ENCODE data around the gene SURF1. TPM values are rescaled to one million over a fixed set of nuclear protein-coding genes. Genes with fewer than 3 reads are reported as not detected.

SURF1 gene
- total RNA-seq, 4 donors from 2014 or later: 50.4 to 86.4 (median 69.2) TPM

DNA sequence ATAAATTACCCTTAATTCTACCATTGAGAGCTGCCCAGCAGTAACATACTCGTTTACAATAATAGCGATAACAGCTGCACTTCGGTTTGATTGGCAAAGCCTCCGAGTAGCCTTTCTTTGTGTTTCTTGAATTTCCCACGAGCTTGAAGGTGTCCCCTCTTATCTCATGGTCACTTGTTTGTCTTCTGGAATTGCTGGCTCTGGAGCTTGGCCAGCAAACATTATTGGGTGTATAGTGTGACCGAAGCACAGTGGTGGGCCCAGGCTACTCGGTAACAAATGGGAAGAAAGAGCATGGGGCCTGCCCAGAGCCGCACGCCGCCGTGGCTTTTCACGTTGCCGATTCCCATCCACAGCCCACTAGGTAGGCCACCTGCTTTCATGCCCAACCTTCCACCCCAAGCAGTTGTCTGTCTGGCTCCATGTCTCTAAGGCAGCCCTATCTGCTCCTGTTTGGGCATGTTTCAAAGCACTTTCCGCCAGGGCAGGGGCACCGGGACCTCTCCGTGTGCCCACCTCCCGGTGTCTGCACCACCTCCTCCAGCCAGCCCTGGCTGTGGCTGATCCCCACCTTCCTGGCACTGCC, 28.5 kb upstream of the SURF1 start:
- intact Hi-C loops (cut with DNase I): no loop called here
- peaks cover 0 to 11% (median 0%) of the 10 kb centered on the region in 4 donors for H3K27me3 ChIP-seq
- no peak overlapping the region for H3K27ac ChIP-seq (replicated peaks in 1 of 4)
- no peaks in the 10 kb centered on the region for H3K4me1 ChIP-seq
- no peak overlapping the region for H3K4me3 ChIP-seq
- no peaks in the 10 kb centered on the region for H3K9me3 ChIP-seq
- no peaks in the 10 kb centered on the region for H3K36me3 ChIP-seq
- DNase-seq (ENCODE audit: extremely low spot score): no peak
- TF ChIP-seq, protein P1, sequence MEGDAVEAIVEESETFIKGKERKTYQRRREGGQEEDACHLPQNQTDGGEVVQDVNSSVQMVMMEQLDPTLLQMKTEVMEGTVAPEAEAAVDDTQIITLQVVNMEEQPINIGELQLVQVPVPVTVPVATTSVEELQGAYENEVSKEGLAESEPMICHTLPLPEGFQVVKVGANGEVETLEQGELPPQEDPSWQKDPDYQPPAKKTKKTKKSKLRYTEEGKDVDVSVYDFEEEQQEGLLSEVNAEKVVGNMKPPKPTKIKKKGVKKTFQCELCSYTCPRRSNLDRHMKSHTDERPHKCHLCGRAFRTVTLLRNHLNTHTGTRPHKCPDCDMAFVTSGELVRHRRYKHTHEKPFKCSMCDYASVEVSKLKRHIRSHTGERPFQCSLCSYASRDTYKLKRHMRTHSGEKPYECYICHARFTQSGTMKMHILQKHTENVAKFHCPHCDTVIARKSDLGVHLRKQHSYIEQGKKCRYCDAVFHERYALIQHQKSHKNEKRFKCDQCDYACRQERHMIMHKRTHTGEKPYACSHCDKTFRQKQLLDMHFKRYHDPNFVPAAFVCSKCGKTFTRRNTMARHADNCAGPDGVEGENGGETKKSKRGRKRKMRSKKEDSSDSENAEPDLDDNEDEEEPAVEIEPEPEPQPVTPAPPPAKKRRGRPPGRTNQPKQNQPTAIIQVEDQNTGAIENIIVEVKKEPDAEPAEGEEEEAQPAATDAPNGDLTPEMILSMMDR (IDR thresholded peaks at IDR 0.05): no peak
- TF ChIP-seq POLR2AphosphoS5 (IDR thresholded peaks at IDR 0.05): no peak
- no peak for TF ChIP-seq EP300 (IDR thresholded peaks at IDR 0.05)
- 93% methylated on average over 17 of the region's 17 CpGs for WGBS

DNA sequence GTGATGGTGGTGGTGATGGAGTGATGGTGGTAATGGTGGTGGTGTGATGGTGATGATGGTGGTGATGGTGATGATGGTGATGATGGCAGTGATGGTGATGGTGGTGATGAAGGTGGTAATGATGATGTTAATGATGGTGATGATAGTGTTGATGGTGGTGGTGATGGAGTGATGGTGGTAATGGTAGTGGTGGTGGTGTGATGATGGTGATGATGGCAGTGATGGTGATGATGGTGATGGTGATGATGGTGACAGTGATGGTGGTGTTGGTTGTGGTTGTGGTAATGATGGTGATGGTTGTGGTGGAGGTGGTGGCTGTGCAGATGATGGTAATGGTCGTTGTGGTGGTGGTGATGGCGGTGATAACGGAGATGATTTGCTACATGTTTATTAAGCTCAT, 27.2 kb upstream of the SURF1 start:
- H3K36me3 ChIP-seq: no peaks in the 10 kb centered on the region
- 96% methylated on average over 3 of the region's 3 CpGs for WGBS
- intact Hi-C loops (cut with DNase I): no loop called here

DNA sequence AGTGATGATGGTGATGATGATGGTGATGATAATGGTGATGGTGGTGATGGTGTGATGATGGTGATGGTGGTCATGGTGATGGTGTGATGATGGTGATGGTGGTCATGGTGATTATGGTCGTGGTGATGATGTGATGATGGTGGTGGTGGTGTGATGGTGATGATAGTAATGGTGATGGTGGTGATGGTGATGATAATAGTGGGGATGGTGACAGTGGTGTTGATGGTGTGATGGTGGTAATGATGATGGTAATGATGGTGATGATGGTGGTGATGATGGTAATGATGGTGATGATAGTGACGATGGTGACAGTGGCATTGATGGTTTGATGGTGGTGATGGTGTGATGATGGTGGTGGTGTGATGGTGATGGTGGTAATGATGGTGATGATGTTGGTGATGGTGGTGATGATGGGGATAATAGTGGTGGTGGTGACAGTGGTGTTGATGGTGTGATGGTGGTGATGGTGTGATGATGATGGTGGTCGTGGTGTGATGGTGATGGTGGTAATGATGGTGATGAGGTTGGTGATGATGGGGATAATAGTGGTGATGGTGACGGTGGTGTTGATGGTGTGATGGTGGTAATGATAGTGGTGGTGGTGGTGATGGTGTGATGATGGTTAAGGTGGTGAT, 26.3 kb upstream of the SURF1 start:
- Histone ChIP-seq H3K4me1 (no peaks in the 10 kb centered on the region), H3K27me3 (no peaks in the 10 kb centered on the region), H3K9me3 (no peaks in the 10 kb centered on the region), H3K27ac (replicated peaks in 1 of 4) (no peak overlapping the region), H3K4me3 (no peak overlapping the region), H3K36me3 (no peaks in the 10 kb centered on the region)
- TF ChIP-seq POLR2A (IDR thresholded peaks at IDR 0.05; ENCODE audit: low read depth) (no peak), EP300 (IDR thresholded peaks at IDR 0.05) (no peak), POLR2AphosphoS5 (IDR thresholded peaks at IDR 0.05) (no peak)
- TF ChIP-seq, protein P1 (IDR thresholded peaks at IDR 0.05): no peak
- 92% methylated on average over 4 of the region's 4 CpGs for WGBS
- intact Hi-C loops (cut with DNase I): no loop called here
- DNase-seq (ENCODE audit: extremely low spot score): no peak

More for the DNA sequence above, 27.2 kb upstream of the SURF1 start:
- H3K4me1 ChIP-seq: no peaks in the 10 kb centered on the region
- no peak overlapping the region for H3K4me3 ChIP-seq
- no peaks in the 10 kb centered on the region for H3K27me3 ChIP-seq
- DNase-seq (ENCODE audit: extremely low spot score): no peak
- H3K27ac ChIP-seq (replicated peaks in 1 of 4): no peak overlapping the region
- TF ChIP-seq EP300 (IDR thresholded peaks at IDR 0.05): no peak
- TF ChIP-seq, protein P1 (IDR thresholded peaks at IDR 0.05): no peak
- no peak for TF ChIP-seq POLR2AphosphoS5 (IDR thresholded peaks at IDR 0.05)
- no peak for TF ChIP-seq POLR2A (IDR thresholded peaks at IDR 0.05; ENCODE audit: low read depth)
- H3K9me3 ChIP-seq: no peaks in the 10 kb centered on the region

DNA sequence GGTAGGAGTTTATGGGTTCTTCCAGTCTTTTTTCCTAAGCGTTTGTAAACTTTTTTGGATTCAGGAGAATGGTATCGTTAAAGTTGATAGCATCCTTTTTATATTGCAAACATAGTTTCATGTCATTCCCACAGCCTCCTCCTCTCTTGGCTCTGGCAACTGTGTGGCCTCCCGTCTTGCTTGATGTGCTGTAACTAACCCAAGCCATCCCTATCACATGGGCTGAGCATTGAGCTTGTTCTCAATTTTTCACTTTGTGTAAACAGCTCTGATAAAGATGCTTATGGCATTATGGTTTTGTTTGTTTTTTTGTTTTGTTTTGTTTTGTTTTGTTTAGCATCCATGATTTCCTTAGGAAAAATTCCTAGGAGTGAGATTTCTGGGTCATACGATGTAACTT, 24.4 kb upstream of the SURF1 start:
- H3K27me3 ChIP-seq: no peaks in the 10 kb centered on the region
- 76% methylated on average over 4 of the region's 4 CpGs for WGBS
- H3K4me3 ChIP-seq: no peak overlapping the region
- H3K27ac ChIP-seq (replicated peaks in 1 of 4): no peak overlapping the region
- no peaks in the 10 kb centered on the region for H3K36me3 ChIP-seq
- no peak for DNase-seq (ENCODE audit: extremely low spot score)
- TF ChIP-seq EP300 (IDR thresholded peaks at IDR 0.05) (no peak), POLR2AphosphoS5 (IDR thresholded peaks at IDR 0.05) (no peak), POLR2A (IDR thresholded peaks at IDR 0.05; ENCODE audit: low read depth) (no peak)
- TF ChIP-seq, protein P1 (IDR thresholded peaks at IDR 0.05): no peak
- peaks cover 7 to 8% (median 7%) of the 10 kb centered on the region in 4 donors for H3K4me1 ChIP-seq
- no peaks in the 10 kb centered on the region for H3K9me3 ChIP-seq
- intact Hi-C loops (cut with DNase I): no loop called here

Data from esophagus muscularis mucosa (tissue), 4 donors.